HepG2 (cell line): ENCODE measurements around the gene ZFP36. TPM values are rescaled to one million over a fixed set of nuclear protein-coding genes. Genes with fewer than 3 reads are reported as not detected.
A peak's percentile ranks its signal among the peaks of the same experiment; 100 is the strongest.

Experiments used
- ATAC-seq: fragments of 200-7000 bp; cut with Tn5 transposase; 3 replicates; pipeline ENCODE4 v1.9.1; 2020; ENCODE audit warnings: mild to moderate bottlenecking, moderate library complexity
- BruUV-seq: library from RNA; stranded (reverse); fragments of 400-500 nt; replicated peaks from 2 replicates; lab custom pipeline; 2021; lab: Mats Ljungman, UMichigan
- CTCF ChIA-PET: fragments of 300-600 bp; formaldehyde crosslinking; extraction: SDS; loops from one replicate; lab custom pipeline; 2021; ENCODE audit warnings: low total read pairs, inconsistent platforms, low intra/inter-chr PET ratio; lab: Yijun Ruan, JAX
- POLR2A ChIA-PET: fragments of 350-600 bp; sonication (Branson Sonifier 250); formaldehyde crosslinking; loops from one replicate; lab custom pipeline; 2020; ENCODE audit warnings: antibody characterized with exemption, inconsistent platforms; lab: Yijun Ruan, JAX
- DNase-seq: peaks from one replicate; pipeline ENCODE4 v3.0.0-alpha.2; 2015; ENCODE audit warnings: low spot score
- FAIRE-seq: peaks from 3 replicates; lab custom pipeline; 2011; peaks lifted over from hg19 to GRCh38; lab: Jason Lieb, UNC
- H2AFZ ChIP-seq: one replicate; pipeline ENCODE4 v1.6.1; 2011; ENCODE audit warnings: low read length, inconsistent platforms
- H3K27ac ChIP-seq: fragments of 300-600 bp; 3 replicates; pipeline ENCODE4 v1.8.0; 2011; ENCODE audit warnings: mixed run types, mild to moderate bottlenecking, mixed read lengths, low read length, inconsistent platforms; ENCODE audit not compliant: insufficient read depth; ENCODE audit errors: extremely low read length
- H3K27me3 ChIP-seq, 2 experiments: fragments of 200-600 bp in 1 of 2; 2 replicates in 1 of 2; 3 replicates in 1 of 2; pipeline versions ENCODE4 v1.6.0 to v1.8.0; 2011; ENCODE audit warnings: low read length in 2 of 2, mild to moderate bottlenecking in 2 of 2, moderate library complexity in 2 of 2, inconsistent platforms in 1 of 2; ENCODE audit not compliant: insufficient read depth in 2 of 2, control insufficient read depth in 1 of 2
- H3K36me3 ChIP-seq, 2 experiments: fragments of 200-600 bp in 1 of 2; replicated peaks in 1 of 2; 2 replicates in 1 of 2; 3 replicates in 1 of 2; pipeline versions ENCODE4 v1.5.1 to v1.8.0; 2011; ENCODE audit warnings: low read length in 2 of 2, inconsistent platforms in 1 of 2; ENCODE audit not compliant: insufficient read depth in 2 of 2, control insufficient read depth in 1 of 2
- H3K4me1 ChIP-seq: 2 replicates; pipeline ENCODE4 v1.5.1; 2012; ENCODE audit warnings: low read length, inconsistent platforms; ENCODE audit not compliant: insufficient read depth
- H3K4me2 ChIP-seq: 2 replicates; pipeline ENCODE4 v1.6.0; 2011; ENCODE audit warnings: low read depth, low read length, inconsistent platforms
- H3K4me3 ChIP-seq, 3 experiments: fragments of 200-600 bp in 1 of 3; sonication (generic), shearing (Covaris generic) in 1 of 3; replicated peaks in 1 of 3; 2 replicates each; pipeline ENCODE4 v1.5.1; 2011 to 2016; ENCODE audit warnings: low read length in 3 of 3, inconsistent platforms in 2 of 3, low read depth in 2 of 3, mild to moderate bottlenecking in 2 of 3, control low read depth in 1 of 3, mixed read lengths in 1 of 3; ENCODE audit not compliant: insufficient read depth in 1 of 3
- H3K79me2 ChIP-seq: one replicate; pipeline ENCODE4 v1.6.1; 2011; ENCODE audit warnings: low read length, inconsistent platforms; ENCODE audit not compliant: insufficient read depth
- H3K9ac ChIP-seq: 2 replicates; pipeline ENCODE4 v1.6.0; 2011; ENCODE audit warnings: mild to moderate bottlenecking, low read depth, low read length, inconsistent platforms; ENCODE audit not compliant: insufficient read depth
- H3K9me3 ChIP-seq: 2 replicates; pipeline ENCODE4 v1.5.1; 2012; ENCODE audit warnings: mild to moderate bottlenecking, low read length
- H4K20me1 ChIP-seq: 2 replicates; pipeline ENCODE4 v1.6.0; 2011; ENCODE audit warnings: inconsistent platforms, mild to moderate bottlenecking, low read length, moderate library complexity; ENCODE audit not compliant: insufficient read depth
- HNF4G ChIP-seq, 2 experiments: sonication (generic) in 1 of 2; formaldehyde crosslinking in 1 of 2; IDR thresholded peaks; 2 replicates each; pipeline versions ENCODE4 v1.4.0 to v1.6.1; 2011 to 2020; ENCODE audit warnings: borderline replicate concordance in 2 of 2, low read depth in 2 of 2, mild to moderate bottlenecking in 2 of 2, low read length in 1 of 2, missing genetic modification reagents in 1 of 2, moderate library complexity in 1 of 2
- MIXL1 ChIP-seq: IDR thresholded peaks from 2 replicates; pipeline ENCODE4 v1.6.1; 2016
- NFRKB ChIP-seq: fragments of 450-650 bp; IDR thresholded peaks from 2 replicates; pipeline ENCODE4 v1.6.1; 2017
- ZNF101 ChIP-seq: sonication (generic); formaldehyde crosslinking; IDR thresholded peaks from 2 replicates; pipeline ENCODE4 v1.4.0; 2020; ENCODE audit warnings: mild to moderate bottlenecking, low read depth, missing genetic modification reagents, borderline replicate concordance
- ZNF749 ChIP-seq: sonication (generic); formaldehyde crosslinking; IDR thresholded peaks from 2 replicates; pipeline ENCODE4 v1.8.0; 2022; ENCODE audit warnings: mild to moderate bottlenecking, missing genetic modification reagents, moderate library complexity, borderline replicate concordance
- WGBS: methylation state at CpG from one replicate; pipeline ENCODE4 v1.1.6; 2017; ENCODE audit warnings: low lambda C conversion rate; 5-methylcytosine and 5-hydroxymethylcytosine counted together
- in situ Hi-C: cut with HindIII; loops from 2 replicates; pipeline ENCODE4 v1.10.0; 2017; ENCODE audit warnings: low pct_unique_long_range_greater_than_20kb; ENCODE audit not compliant: extremely low pct_ligation_motif_present
- intact Hi-C: fragments of 100-400 bp; cut with micrococcal nuclease; formaldehyde crosslinking; loops from one replicate; pipeline ENCODE4 v1.10.0; 2022; ENCODE audit not compliant: unreplicated experiment
- polyA plus RNA-seq, 8 experiments: library from polyadenylated mRNA; depleted of rRNA in 3 of 8; stranded (reverse) in 7 of 8; unstranded in 1 of 8; fragments of >200 nt; fragmentation: Illumina TruSeq in 4 of 8; extraction: Trizol in 4 of 8; gene quantifications; 2 replicates each; pipeline versions ENCODE4 v1.2.1 to v1.2.3, GENCODE V29; 2011 to 2016; ENCODE audit warnings: low read depth in 4 of 8, missing spikeins in 1 of 8, mixed read lengths in 1 of 8; ENCODE audit not compliant: insufficient read depth in 1 of 8
- total RNA-seq, 5 experiments: library from RNA; depleted of rRNA; stranded (reverse); fragments of >200 nt; fragmentation: Illumina TruSeq; extraction: Trizol; gene quantifications; 2 replicates each; pipeline ENCODE4 v1.2.3, GENCODE V29; 2016; ENCODE audit warnings: low read depth in 1 of 5

Gene ZFP36
- total and polyA plus RNA-seq, 2 of the 13 experiments (the other 11 are each of a cell fraction or from before 2014, with no cell fraction given): 1.4 to 1.7 TPM

DNA sequence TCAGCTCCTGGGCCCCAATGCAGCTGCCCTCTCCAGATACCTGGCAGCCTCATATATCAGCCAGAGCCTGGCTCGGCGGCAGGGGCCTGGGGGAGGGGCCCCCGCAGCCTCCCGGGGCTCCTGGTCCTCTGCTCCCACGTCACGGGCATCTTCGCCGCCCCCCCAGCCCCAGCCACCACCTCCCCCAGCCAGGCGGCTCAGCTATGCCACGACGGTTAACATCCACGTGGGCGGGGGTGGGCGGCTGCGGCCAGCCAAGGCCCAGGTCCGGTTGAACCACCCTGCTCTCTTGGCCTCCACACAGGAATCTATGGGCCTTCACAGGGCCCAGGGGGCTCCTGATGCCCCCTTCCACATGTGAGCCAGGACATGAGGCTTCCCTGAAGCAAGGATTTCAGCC is 18.3 kb downstream of the ZFP36 start (continued):
- TF ChIP-seq ZNF101 (CRISPR knock-in tag): no peak

GRCh38 chr19:39425744-39426143 is 19.1 kb downstream of the ZFP36 start:
- Histone ChIP-seq H3K4me3 (no peak overlapping the region), H3K27ac (no peak overlapping the region), H3K4me2 (no peak overlapping the region), H3K79me2 (no peaks in the 10 kb centered on the region), H3K36me3 (peaks cover 0 to 4% of the 10 kb centered on the region in 2 experiments; a peak in 2 of 5 replicates), H3K4me1 (peaks cover 36% of the 10 kb centered on the region), H2AFZ (no peak overlapping the region), H3K9ac (no peak overlapping the region), H3K9me3 (no peaks in the 10 kb centered on the region), H4K20me1 (no peaks in the 10 kb centered on the region), H3K27me3 (no peaks in the 10 kb centered on the region)
- POLR2A ChIA-PET: interaction anchor here (5.7 kb wide), 1 partner anchor 10 kb away, joined by 44 read pairs; the partner anchor contains the start of gene RPS16
- DNase-seq (no peak), ATAC-seq (no peak), FAIRE-seq (no peak)
- in situ Hi-C loops (no loop called here), intact Hi-C loops (no loop called here)
- 95% methylated on average over 7 of the region's 7 CpGs for WGBS
- CTCF ChIA-PET: no interaction called here
- BruUV-seq: no TSS peak
- TF ChIP-seq ZNF749 (no peak), HNF4G (IDR thresholded peaks at IDR 0.05; ENCODE audit: borderline replicate concordance, low read depth, low read length) (no peak), HNF4G (CRISPR knock-in tag; IDR thresholded peaks at IDR 0.05; ENCODE audit: borderline replicate concordance, low read depth) (no peak)

DNA sequence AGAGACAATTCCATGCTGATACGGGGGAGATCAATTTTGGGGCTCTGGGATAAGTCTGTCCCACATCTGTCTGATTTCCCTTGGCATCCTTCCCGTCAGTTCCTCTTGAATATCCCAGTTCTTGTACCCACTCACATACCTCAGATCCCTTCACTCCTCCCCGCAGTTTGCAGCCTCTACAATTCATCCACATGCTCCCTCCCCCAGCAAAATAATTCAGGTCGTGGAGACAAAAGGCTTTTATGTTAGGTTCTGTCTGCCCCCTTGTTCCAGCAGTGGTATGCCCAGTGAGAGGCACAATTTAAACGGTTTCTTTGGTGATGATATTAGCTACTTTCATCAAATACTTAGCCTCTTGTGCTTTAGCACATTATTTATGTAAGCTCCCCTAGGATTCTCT is 19.5 kb downstream of the ZFP36 start:
- POLR2A ChIA-PET: interaction anchor here (2.7 to 5.7 kb wide), 2 partner anchors 9 to 14 kb away, joined by 18 to 44 read pairs; partner anchors contain the start of genes PLEKHG2 and RPS16
- in situ Hi-C loops: no loop called here
- Histone ChIP-seq H3K4me1 (peaks cover 40% of the 10 kb centered on the region), H3K79me2 (no peaks in the 10 kb centered on the region), H3K9ac (no peak overlapping the region), H4K20me1 (no peaks in the 10 kb centered on the region), H3K36me3 (peaks cover 0 to 4% of the 10 kb centered on the region in 2 experiments; a peak in 1 of 5 replicates), H3K27ac (no peak overlapping the region)
- no peak for DNase-seq
- TF ChIP-seq MIXL1 (CRISPR knock-in tag) (no peak), NFRKB (no peak)
- TF ChIP-seq, all 625 proteins: peak for 0
- BruUV-seq: TSS peak; percentile 31
- Histone ChIP-seq H3K4me3 (no peak overlapping the region), H3K9me3 (no peaks in the 10 kb centered on the region), H3K27me3 (no peaks in the 10 kb centered on the region), H2AFZ (no peak overlapping the region), H3K4me2 (no peak overlapping the region)
- CTCF ChIA-PET: no interaction called here
- ATAC-seq: no peak
- intact Hi-C loops: no loop called here
- 65% methylated on average over 5 of the region's 5 CpGs for WGBS
- no peak for FAIRE-seq
